22Rv1 (cell line): Measurements from ENCODE around the gene AKAP6.

Experiments
- CTCF ChIP-seq: fragments of 450-650 bp; IDR thresholded peaks from 2 replicates; pipeline ENCODE4 v1.5.1; 2017; ENCODE audit warnings: mild to moderate bottlenecking
- ZFX ChIP-seq: fragments of 450-650 bp; IDR thresholded peaks from 2 replicates; pipeline ENCODE4 v1.6.1; 2017; ENCODE audit warnings: antibody characterized with exemption, borderline replicate concordance

GRCh38 chr14:32478050-32478449 is 149.0 kb downstream of the AKAP6 start:
- TF ChIP-seq ZFX, result no peak
- TF ChIP-seq CTCF, result no peak
